SH-SY5Y (cell line): Measurements from ENCODE around the gene EPC2.

ENCODE experiments used
- GATA2 ChIP-seq: IDR thresholded peaks from 2 replicates; pipeline ENCODE4 v1.6.1; 2011; ENCODE audit warnings: mild to moderate bottlenecking, low read depth, low read length
- GATA3 ChIP-seq: IDR thresholded peaks from 2 replicates; pipeline ENCODE4 v1.6.1; 2011; ENCODE audit warnings: low read depth, mild to moderate bottlenecking, low read length, moderate library complexity

GRCh38 chr2:148666555-148666954 lies 22.0 kb downstream of the EPC2 start:
- no peak for TF ChIP-seq GATA3
- TF ChIP-seq GATA2, result no peak
